RWPE2 (cell line): Measurements from ENCODE around the gene CEMIP.

Source experiments
- ATAC-seq: fragments of 200-7000 bp; cut with Tn5 transposase; 3 replicates; pipeline ENCODE4 v1.9.1; 2021; ENCODE audit warnings: low read depth
- DNase-seq: peaks from one replicate; pipeline ENCODE4 v3.0.0-alpha.2; 2020; ENCODE audit warnings: low spot score
- H3K27ac ChIP-seq: fragments of 450-650 bp; 2 replicates; pipeline ENCODE4 v1.5.1; 2017; ENCODE audit warnings: mild to moderate bottlenecking; ENCODE audit not compliant: poor library complexity, severe bottlenecking
- H3K27me3 ChIP-seq: fragments of 250-450 bp; sonication (Bioruptor Pico); 2 replicates; pipeline ENCODE4 v1.5.1; 2021; ENCODE audit warnings: mild to moderate bottlenecking, moderate library complexity; ENCODE audit not compliant: insufficient read depth, poor library complexity, severe bottlenecking
- H3K36me3 ChIP-seq: fragments of 250-450 bp; sonication (Bioruptor Pico); 2 replicates; pipeline ENCODE4 v1.5.1; 2020; ENCODE audit warnings: low read depth, mild to moderate bottlenecking, moderate library complexity
- H3K4me1 ChIP-seq: fragments of 250-450 bp; sonication (Bioruptor Pico); 2 replicates; pipeline ENCODE4 v1.5.1; 2021; ENCODE audit warnings: mild to moderate bottlenecking, moderate library complexity; ENCODE audit not compliant: insufficient read depth, poor library complexity, severe bottlenecking
- H3K4me3 ChIP-seq: fragments of 250-450 bp; sonication (Bioruptor Pico); 2 replicates; pipeline ENCODE4 v1.5.1; 2021; ENCODE audit warnings: mild to moderate bottlenecking, moderate library complexity; ENCODE audit not compliant: severe bottlenecking
- H3K9me3 ChIP-seq: fragments of 250-450 bp; sonication (Bioruptor Pico); 2 replicates; pipeline ENCODE4 v1.5.1; 2021; ENCODE audit warnings: mild to moderate bottlenecking, moderate library complexity; ENCODE audit not compliant: severe bottlenecking
- TF ChIP-seq, protein P1 (sequence below): fragments of 450-650 bp; IDR thresholded peaks from one replicate; pipeline ENCODE4 v1.5.1; 2017; ENCODE audit warnings: mild to moderate bottlenecking, moderate library complexity; ENCODE audit not compliant: poor library complexity, severe bottlenecking

The CEMIP gene

DNA sequence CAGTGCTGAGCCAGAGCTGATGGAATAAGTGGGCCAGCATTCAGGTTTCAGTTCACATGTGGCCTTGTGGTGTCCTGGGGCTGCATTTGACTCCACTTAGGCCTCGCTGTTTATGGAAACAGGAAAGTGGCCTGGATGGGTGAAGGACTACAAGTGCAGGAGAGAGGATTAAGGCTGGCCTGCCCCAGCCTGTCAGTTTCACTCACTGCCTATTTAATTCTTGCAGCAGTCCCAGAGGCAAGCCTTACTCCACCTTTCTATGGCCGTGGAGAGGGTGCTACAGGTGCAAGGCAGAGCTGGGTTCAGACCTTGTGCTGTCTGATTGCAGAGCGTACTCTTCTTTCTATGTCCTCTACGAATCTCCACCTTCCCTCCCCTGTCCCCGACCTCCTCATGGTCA lies 46.4 kb upstream of the CEMIP start:
- no peak overlapping the region for H3K4me3 ChIP-seq
- H3K9me3 ChIP-seq, result no peaks in the 10 kb centered on the region
- no peak for DNase-seq
- H3K4me1 ChIP-seq, result no peaks in the 10 kb centered on the region
- peak; percentile 33 for ATAC-seq
- H3K27ac ChIP-seq, result no peak overlapping the region
- TF ChIP-seq, protein P1, sequence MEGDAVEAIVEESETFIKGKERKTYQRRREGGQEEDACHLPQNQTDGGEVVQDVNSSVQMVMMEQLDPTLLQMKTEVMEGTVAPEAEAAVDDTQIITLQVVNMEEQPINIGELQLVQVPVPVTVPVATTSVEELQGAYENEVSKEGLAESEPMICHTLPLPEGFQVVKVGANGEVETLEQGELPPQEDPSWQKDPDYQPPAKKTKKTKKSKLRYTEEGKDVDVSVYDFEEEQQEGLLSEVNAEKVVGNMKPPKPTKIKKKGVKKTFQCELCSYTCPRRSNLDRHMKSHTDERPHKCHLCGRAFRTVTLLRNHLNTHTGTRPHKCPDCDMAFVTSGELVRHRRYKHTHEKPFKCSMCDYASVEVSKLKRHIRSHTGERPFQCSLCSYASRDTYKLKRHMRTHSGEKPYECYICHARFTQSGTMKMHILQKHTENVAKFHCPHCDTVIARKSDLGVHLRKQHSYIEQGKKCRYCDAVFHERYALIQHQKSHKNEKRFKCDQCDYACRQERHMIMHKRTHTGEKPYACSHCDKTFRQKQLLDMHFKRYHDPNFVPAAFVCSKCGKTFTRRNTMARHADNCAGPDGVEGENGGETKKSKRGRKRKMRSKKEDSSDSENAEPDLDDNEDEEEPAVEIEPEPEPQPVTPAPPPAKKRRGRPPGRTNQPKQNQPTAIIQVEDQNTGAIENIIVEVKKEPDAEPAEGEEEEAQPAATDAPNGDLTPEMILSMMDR, result no peak
- peaks cover 28% of the 10 kb centered on the region for H3K36me3 ChIP-seq
- H3K27me3 ChIP-seq, result no peaks in the 10 kb centered on the region

DNA sequence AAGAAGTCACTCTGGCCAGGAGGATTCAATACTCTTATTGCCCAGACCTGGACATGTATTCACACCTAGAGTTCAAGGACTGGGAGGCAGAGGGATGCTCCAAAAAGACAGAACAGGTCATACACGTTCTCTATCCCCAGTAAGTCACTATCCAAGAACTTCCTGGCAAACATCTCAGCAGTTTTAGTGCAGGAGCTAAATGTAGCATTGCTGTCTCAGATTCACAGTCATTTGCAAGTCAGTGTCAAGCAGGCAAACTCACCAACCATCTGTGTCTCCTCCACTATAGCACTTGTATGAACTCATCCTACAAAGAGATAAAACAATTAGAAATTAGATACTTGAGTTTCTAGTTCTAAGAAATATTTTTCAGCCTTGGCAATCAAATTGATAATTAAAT lies 45.7 kb upstream of the CEMIP start:
- Histone ChIP-seq H3K4me3 (no peak overlapping the region), H3K9me3 (no peaks in the 10 kb centered on the region), H3K4me1 (no peaks in the 10 kb centered on the region), H3K36me3 (peaks cover 28% of the 10 kb centered on the region), H3K27ac (no peak overlapping the region), H3K27me3 (no peaks in the 10 kb centered on the region)
- DNase-seq (no peak), ATAC-seq (no peak)
- TF ChIP-seq, protein P1, result no peak

DNA sequence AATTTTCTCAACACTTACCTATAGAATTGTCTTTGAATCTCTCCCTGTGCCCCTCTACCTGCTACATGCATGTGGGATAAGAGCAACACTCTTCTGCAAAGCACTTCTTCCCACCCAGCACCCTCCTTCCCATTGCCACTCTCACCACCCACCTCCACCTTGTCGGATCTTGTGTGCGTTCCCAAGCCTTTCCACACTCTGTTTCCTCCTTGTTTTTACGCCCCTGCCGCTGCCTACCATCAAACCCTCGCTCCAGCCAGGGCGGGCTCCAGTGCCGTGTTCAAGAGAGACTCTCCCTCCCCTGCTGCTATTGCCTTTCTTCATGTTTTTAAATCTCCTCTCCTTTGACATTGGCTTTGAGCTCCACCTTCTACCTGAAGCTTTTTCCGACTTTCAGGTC lies 43.8 kb upstream of the CEMIP start:
- no peak for DNase-seq
- TF ChIP-seq, protein P1, result no peak
- ATAC-seq, result no peak
- Histone ChIP-seq H3K27ac (no peak overlapping the region), H3K27me3 (no peaks in the 10 kb centered on the region), H3K9me3 (no peaks in the 10 kb centered on the region), H3K4me3 (no peak overlapping the region), H3K36me3 (peaks cover 18% of the 10 kb centered on the region), H3K4me1 (peaks cover 3% of the 10 kb centered on the region)

DNA sequence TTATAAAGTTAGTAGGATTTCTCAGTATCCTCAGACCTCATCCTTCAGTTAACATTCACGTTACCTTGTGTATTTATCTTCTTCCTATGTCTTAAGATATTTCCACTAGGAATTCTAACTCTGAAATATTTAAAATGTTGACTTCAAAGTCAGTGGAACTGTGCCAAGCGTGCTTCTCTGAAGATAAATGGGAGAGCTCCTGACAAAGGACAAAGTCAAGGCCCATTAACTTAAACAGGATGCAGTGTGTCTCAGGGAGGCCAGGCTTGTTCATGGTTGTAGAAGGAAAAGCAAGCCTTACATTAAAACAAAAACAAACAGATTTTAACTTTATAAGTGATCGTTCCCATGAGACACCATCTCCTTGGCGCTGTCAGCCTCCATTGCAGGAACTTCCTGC lies 42.6 kb upstream of the CEMIP start:
- Histone ChIP-seq H3K9me3 (no peaks in the 10 kb centered on the region), H3K27ac (no peak overlapping the region)

DNA sequence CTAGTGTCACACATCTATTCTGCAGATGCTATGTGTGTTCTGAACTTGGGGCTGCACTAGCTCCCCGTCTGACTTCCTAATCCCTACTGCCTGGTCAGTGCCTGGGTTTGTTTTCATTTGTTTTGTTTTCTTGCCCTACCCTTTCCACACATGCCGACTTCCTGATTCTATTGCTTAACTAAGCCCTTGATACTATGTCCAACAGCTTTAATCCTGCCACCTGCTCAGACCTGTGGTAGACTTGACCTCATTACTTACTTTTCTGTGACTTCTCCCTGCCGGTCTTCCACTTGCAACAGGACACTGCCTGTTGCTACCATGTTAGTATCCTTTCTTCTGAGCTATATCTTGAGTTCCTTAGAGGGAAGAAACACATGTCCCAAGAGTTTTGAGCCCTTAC lies 39.3 kb upstream of the CEMIP start:
- Histone ChIP-seq H3K36me3 (peaks cover 10% of the 10 kb centered on the region), H3K4me3 (no peak overlapping the region), H3K9me3 (no peaks in the 10 kb centered on the region), H3K27ac (no peak overlapping the region), H3K27me3 (no peaks in the 10 kb centered on the region), H3K4me1 (peaks cover 15% of the 10 kb centered on the region)
- ATAC-seq, result no peak
- TF ChIP-seq, protein P1, result no peak
- no peak for DNase-seq

More for the DNA sequence above, 42.6 kb upstream of the CEMIP start:
- TF ChIP-seq, protein P1, result no peak
- no peak overlapping the region for H3K4me3 ChIP-seq
- H3K36me3 ChIP-seq, result peaks cover 18% of the 10 kb centered on the region
- no peaks in the 10 kb centered on the region for H3K27me3 ChIP-seq
- DNase-seq, result no peak
- no peak for ATAC-seq
- H3K4me1 ChIP-seq, result peaks cover 3% of the 10 kb centered on the region
